Measurements from ENCODE around the gene OR5M10. TPM values are rescaled to one million over a fixed set of nuclear protein-coding genes. Genes with fewer than 3 reads are reported as not detected.

OR5M10 gene
- total RNA-seq, 2 experiments from 2014 or later: not detected

Other genes starting within 250 kb of the OR5M10 start
- gene OR8K1, start 231.7 kb downstream of the OR5M10 start, total RNA-seq: not detected
- gene OR8J1, start 223.4 kb downstream of the OR5M10 start, total RNA-seq: not detected
- not detected for gene OR8U1, start 202.1 kb downstream of the OR5M10 start, total RNA-seq
- gene OR5AL1, start 165.0 kb downstream of the OR5M10 start, total RNA-seq: not detected
- gene OR5M3, start 104.4 kb downstream of the OR5M10 start, total RNA-seq: not detected
- gene OR5M8, start 86.4 kb downstream of the OR5M10 start, total RNA-seq: not detected
- gene OR5M11, start 34.5 kb downstream of the OR5M10 start, total RNA-seq: not detected
- not detected for gene OR5M1, start 37.2 kb upstream of the OR5M10 start, total RNA-seq
- not detected for gene OR5AP2, start 64.7 kb upstream of the OR5M10 start, total RNA-seq
- gene OR5AR1, start 86.0 kb upstream of the OR5M10 start, total RNA-seq: not detected
- not detected for gene OR9G1, start 121.4 kb upstream of the OR5M10 start, total RNA-seq
- not detected for gene OR9G4, start 171.0 kb upstream of the OR5M10 start, total RNA-seq

Measured in activated CD4-positive, alpha-beta T cell treated with anti-CD3 and anti-CD28 coated beads for 36 hours (primary cell).